Spleen (tissue), 3 donors: ENCODE measurements around the gene CDK8.

ENCODE experiments used
- POLR2A ChIP-seq, 3 donors: fragments of 450-650 bp; IDR thresholded peaks; one replicate each; pipeline ENCODE4 v1.5.1; 2017; ENCODE audit warnings: antibody characterized with exemption in 3 of 3, mild to moderate bottlenecking in 1 of 3
- POLR2AphosphoS5 ChIP-seq, 3 donors: sonication (generic); formaldehyde crosslinking; IDR thresholded peaks; one replicate each; pipeline ENCODE4 v1.5.1; 2017; ENCODE audit warnings: antibody characterized with exemption in 3 of 3

DNA sequence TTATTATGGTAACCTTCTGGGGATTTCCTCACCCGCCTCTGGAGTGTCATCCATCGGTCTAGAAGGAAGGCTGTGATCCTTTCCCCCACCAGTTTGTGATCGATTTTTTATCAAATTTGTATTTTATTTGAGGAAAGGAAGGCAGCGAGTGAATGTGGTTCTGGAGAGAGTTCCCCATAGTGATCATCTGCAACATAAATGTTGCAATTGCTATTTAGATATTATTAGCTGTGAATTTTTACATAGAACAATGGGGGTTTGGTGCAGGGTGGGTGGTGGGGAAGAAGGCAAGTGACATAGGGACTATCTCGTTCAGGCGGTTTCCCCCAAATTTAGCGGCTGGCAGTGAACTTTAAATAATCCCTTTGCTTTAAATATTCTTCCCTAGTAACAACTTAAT, 1.2 kb downstream of the CDK8 start:
- no peak for TF ChIP-seq POLR2AphosphoS5 (IDR thresholded peaks at IDR 0.05)
- TF ChIP-seq POLR2A (IDR thresholded peaks at IDR 0.05): no peak
